ENCODE results near the gene GEMIN2.
"Not testable (repeated sequence)": the region's sequence is repeated elsewhere in the genome, so short reads cannot be mapped to it uniquely, and the experiment has no call there.

Gene GEMIN2

GRCh38 chr14:39113685-39114072 lies 444 bp upstream of the GEMIN2 start:
- no peak for DNase-seq (ENCODE audit: low read depth)

GRCh38 chr14:39122330-39123138 lies 8.4 kb downstream of the GEMIN2 start:
- peak; percentile 47 for DNase-seq (ENCODE audit: low read depth)

DNA sequence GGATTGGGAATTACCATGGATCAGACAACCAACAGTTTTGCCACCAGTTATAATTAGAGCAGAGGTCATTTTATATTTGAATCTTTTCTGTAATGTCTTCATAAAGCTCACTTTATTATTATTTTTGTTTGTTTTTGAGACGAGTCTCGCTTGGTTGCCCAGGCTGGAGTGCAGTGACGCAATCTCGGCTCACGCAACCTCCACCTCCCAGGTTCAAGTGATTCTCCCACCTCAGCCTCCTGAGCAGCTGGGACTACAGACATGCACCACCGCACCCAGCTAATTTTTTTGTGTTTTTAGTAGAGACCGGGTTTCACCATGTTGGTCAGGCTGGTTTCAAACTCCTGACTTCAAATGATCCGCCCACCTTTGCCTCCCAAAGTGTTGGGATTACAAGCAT lies 23.7 kb downstream of the GEMIN2 start:
- not testable (repeated sequence) for DNase-seq (ENCODE audit: low read depth)

- no peak for DNase-seq (ENCODE audit: low read depth)
These were observed 24.3 kb downstream of the GEMIN2 start for GRCh38 chr14:39138440-39138839.

- no peak for DNase-seq (ENCODE audit: low read depth)
These were observed 26.0 kb downstream of the GEMIN2 start for GRCh38 chr14:39140170-39140569.

GRCh38 chr14:39141623-39142022 lies 27.5 kb downstream of the GEMIN2 start:
- DNase-seq (ENCODE audit: low read depth) = not testable (repeated sequence)

DNA sequence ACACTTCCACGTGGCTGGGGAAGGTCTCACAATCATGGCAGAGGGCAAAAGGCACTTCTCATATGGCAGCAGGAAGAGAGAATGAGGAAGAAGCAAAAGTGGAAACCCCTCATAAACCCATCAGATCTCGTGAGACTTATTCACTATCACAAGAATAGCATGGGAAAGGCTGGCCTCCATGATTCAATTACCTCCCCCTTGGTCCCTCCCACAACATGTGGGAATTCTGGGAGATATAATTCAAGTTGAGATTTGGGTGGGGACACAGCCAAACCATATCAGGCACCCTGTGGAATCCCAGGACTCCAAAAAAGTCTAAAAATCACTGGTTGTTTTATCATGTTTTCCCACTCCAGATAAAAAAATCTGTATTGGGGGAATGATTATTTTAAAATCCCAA lies 29.1 kb downstream of the GEMIN2 start:
- DNase-seq (ENCODE audit: low read depth) = not testable (repeated sequence)

- DNase-seq (ENCODE audit: low read depth) = no peak
These were observed 31.3 kb downstream of the GEMIN2 start for GRCh38 chr14:39145266-39145966.

DNA sequence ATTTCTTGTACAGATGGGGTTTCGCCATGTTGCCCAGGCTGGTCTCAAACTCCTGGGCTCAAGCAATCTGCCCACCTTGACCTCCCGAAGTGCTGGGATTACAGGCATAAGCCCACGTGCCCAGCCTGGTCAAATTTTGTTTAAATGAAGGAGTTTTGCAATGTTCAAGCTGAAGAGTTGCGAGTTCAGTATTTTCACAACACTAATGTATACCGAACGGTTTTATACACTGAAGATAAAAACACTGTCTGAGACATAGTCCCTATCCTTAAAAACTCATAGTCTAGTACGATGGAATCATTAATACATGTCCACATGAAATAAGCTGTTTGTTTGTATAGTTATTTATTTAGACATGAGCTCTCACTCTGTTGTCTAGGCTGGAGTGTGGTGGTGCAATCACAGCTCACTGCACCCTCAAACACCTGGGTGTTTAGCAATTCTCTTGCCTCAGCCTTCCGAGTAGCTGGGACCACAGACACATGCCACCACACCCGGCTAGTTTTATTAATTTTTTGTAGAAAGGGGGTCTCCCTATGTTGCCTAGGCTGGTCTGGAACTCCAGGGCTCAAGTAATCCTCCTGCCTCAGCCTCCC lies 40.6 kb downstream of the GEMIN2 start:
- DNase-seq (ENCODE audit: low read depth) = no peak

- no peak for DNase-seq (ENCODE audit: low read depth)
These were observed 43.4 kb downstream of the GEMIN2 start for GRCh38 chr14:39157491-39157890.

GRCh38 chr14:39158222-39158858 lies 44.2 kb downstream of the GEMIN2 start:
- no peak for DNase-seq (ENCODE audit: low read depth)

DNA sequence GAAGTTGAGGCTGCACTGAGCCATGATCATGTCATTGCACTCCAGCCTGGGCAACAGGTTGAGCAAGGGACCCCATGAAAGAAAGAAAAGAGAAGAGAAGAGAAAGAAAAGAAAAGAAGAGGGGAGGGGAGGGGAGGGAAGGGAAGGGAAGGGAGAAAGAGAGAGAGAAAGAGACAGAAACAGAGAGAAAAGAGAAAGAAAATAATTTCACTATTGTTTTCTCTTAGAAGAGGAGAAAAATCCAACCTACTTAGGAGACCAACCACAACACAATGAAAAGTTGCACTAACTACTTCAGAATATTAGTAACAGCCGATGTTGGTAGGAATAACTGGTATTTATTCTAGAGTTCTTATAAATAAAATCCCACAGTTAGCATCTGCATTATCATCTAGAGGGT lies 46.4 kb downstream of the GEMIN2 start:
- no peak for DNase-seq (ENCODE audit: low read depth)

DNA sequence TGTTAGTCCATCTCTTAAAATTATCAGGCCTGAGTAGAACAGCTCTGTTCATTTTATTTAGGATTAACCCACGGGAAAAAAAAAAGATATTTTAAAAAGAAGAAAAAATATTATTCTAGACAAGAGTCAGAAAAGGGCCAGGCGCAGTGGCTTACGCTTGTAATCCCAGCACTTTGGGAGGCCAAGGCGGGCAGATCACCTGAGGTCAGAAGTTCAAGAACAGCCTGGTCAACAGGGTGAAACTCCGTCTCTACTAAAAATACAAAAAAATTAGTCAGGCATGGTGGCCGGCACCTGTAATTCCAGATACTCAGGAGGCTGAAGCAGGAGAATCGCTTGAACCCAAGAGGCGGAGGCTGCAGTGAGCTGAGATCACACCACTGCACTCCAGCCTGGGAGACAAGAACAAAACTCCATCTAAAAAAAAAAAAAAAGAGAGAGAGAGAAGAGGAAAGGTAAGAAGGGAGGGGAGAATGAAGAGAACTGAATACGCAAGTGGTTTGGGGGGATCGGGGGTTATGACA lies 53.7 kb downstream of the GEMIN2 start:
- not testable (repeated sequence) for DNase-seq (ENCODE audit: low read depth)

- DNase-seq (ENCODE audit: low read depth) = no peak
These were observed 54.5 kb downstream of the GEMIN2 start for GRCh38 chr14:39168591-39168990.

DNA sequence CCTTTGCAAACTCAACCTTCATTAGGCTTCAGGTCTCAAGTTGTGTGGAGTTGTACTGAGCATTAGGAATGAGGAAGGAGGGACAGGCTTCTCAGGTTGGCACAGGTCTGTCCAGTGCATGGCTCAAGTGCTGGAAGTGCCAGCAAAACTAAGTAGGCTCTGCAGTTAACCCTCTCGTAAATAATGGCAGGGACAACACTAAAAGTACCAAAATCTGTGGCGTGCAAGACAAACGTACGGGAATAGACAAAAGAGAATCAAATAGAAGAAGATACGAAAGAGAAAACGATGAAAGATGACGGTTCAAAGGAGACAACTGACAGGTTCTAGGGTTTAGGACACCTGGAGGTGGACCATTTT lies 55.4 kb downstream of the GEMIN2 start:
- DNase-seq (ENCODE audit: low read depth) = no peak

DNA sequence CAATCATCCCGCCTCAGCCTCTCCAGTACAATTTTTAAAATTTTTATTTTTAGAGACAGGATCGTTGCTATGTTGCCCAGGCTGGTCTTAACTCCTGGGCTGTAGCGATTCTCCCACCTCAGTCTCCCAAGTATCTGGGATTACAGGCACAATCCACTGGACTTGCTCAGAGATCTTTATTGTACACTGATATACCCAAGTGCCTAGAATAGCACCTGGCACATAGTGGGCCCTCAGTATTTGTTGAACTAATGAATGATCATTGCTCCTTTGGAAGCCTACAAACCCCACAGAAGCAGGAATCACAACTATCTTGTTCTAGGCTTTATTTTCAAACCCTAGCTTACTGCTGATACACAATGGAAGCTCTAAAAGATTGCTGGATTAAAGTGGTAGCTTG lies 59.1 kb downstream of the GEMIN2 start:
- DNase-seq (ENCODE audit: low read depth) = no peak

DNA sequence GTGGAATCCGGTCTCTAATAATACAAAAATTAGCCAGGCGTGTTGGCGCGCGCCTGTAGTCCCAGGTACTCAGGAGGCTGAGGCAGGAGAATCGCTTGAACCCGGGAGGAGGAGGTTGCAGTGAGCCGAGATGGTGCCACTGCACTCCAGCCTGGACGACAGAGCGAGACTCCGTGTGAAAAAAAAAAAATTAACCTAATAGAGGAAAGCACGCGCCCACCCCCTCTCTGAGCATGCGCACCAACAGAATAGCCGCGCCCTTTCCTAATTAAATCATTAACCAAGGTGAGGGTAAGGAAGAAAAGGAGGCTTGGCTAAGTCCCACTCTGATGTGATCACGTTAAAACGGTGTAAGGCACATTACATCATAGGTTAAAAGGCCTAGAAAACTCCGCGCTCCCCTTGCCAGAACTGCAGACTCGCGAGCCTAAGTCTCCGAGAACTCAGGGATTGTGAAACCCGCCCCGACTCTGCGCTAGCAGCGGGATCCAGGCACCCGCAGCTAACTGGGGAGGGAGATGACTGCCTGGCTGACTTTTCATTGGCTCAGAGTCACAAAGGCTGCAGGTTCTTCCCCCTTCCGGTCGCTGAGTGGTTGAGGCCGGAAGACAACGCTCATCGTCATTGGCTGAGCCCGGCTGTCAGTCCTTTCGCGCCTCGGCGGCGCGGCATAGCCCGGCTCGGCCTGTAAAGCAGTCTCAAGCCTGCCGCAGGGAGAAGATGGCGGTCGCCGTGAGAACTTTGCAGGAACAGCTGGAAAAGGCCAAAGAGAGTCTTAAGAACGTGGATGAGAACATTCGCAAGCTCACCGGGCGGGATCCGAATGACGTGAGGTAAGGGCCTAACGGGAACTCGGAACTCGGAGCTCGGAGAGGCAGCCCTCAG lies 60.7 kb downstream of the GEMIN2 start, which contains the start of gene PNN:
Gene PNN (plus strand): TSS at position 695 of the 885 bp plus-strand sequence. CDS start 26 bp downstream, at position 721.
- peak; percentile 98 for DNase-seq (ENCODE audit: low read depth)

DNA sequence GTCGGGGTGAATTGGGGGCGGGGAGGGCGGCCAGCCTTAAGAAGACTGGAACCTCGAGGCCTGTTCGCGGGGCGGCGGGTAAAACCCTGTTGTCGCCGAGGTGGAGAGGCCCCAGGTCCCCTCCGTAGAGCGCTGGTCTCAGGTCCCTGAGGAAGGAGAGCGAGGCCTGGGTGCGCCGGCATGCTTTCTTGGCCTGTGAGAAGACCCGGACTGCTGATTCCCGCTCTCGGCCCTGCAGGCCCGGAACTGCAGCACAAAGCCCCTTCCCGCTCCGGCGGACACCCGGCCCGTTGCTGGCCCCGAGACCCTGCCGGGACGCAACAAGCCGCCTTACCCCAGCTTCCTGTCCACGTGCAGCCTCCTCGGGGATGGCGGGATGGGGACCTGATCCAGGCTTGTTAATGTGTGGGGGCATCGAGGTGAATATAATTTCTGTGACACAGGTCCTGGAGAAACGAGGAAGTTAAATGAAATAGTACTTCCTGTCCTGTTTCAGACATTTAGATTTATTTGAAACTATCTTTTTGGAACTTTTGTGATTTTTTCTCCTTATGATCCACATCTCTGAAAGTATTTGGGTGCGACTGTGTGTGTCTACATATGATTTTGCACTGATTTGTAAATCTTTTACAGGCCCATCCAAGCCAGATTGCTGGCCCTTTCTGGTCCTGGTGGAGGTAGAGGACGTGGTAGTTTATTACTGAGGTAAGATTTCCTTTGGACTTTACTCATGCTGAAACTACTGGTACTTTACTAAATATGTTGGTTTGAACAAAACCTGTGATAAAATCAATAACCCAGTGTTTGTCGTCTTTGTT lies 61.5 kb downstream of the GEMIN2 start:
- DNase-seq (ENCODE audit: low read depth) = no peak

- no peak for DNase-seq (ENCODE audit: low read depth)
These were observed 62.4 kb downstream of the GEMIN2 start for GRCh38 chr14:39176263-39177167.
